Measurements from ENCODE around the gene SARM1. TPM values are rescaled to one million over a fixed set of nuclear protein-coding genes. Genes with fewer than 3 reads are reported as not detected.

The SARM1 gene
- total and polyA plus RNA-seq, 2 of the 8 experiments (the other 6 are each of a cell fraction or from before 2014, with no cell fraction given), result 5.8 to 9.2 TPM

- TF ChIP-seq CHD7 (IDR thresholded peaks at IDR 0.05; ENCODE audit: insufficient replicate concordance, low read length), result no peak
- TF ChIP-seq EP300 (IDR thresholded peaks at IDR 0.05; ENCODE audit: borderline replicate concordance in 1 of 2, low read depth in 2 of 2, low read length in 2 of 2), result no peak
- TF ChIP-seq SIRT6 (IDR thresholded peaks at IDR 0.05; ENCODE audit: low read length), result no peak
- no peak for TF ChIP-seq EGR1 (IDR thresholded peaks at IDR 0.05; ENCODE audit: borderline replicate concordance, low read depth, low read length)
- TF ChIP-seq NANOG (IDR thresholded peaks at IDR 0.05; ENCODE audit: insufficient read depth, low read depth, low read length, poor library complexity, severe bottlenecking), result no peak
- no peak for TF ChIP-seq TEAD4 (IDR thresholded peaks at IDR 0.05; ENCODE audit: low read depth, low read length)
- TF ChIP-seq GABPA (IDR thresholded peaks at IDR 0.05; ENCODE audit: borderline replicate concordance, insufficient read depth, low read length), result no peak
- TF ChIP-seq ZNF274 (IDR thresholded peaks at IDR 0.05; ENCODE audit: borderline replicate concordance, extremely low read depth, low read length), result no peak
- TF ChIP-seq SRF (IDR thresholded peaks at IDR 0.05; ENCODE audit: low read depth, low read length), result no peak
- no peak for TF ChIP-seq EZH2 (IDR thresholded peaks at IDR 0.05; ENCODE audit: low read depth, low read length, severe bottlenecking)
- no peak for TF ChIP-seq E2F6 (IDR thresholded peaks at IDR 0.05)
- no peak for TF ChIP-seq SP2 (IDR thresholded peaks at IDR 0.05; ENCODE audit: low read length)
Measured at GRCh38 chr17:28372945-28373274, 1.4 kb downstream of the SARM1 start (continued).

Measured in H1 (cell line).